ENCODE results near the gene F12. TPM values are rescaled to one million over a fixed set of nuclear protein-coding genes. Genes with fewer than 3 reads are reported as not detected.

The F12 gene
- total RNA-seq, 1 donor from 2014 or later, result not detected

GRCh38 chr5:177371120-177372033 lies 38.0 kb downstream of the F12 start:
- Histone ChIP-seq H3K79me2 (ENCODE audit: low read depth) (no peaks in the 10 kb centered on the region), H3K36me3 (no peaks in the 10 kb centered on the region), H3K27ac (no peak overlapping the region), H3K4me2 (peak overlapping the region; percentile 92), H3K9me3 (ENCODE audit: low read depth) (no peaks in the 10 kb centered on the region), H4K20me1 (ENCODE audit: low read depth) (no peaks in the 10 kb centered on the region), H2AFZ (replicated peaks) (no peak overlapping the region), H3K4me3 (peak overlapping the region; percentile 70), H3K27me3 (peaks cover 17% of the 10 kb centered on the region), H3K4me1 (peaks cover 10% of the 10 kb centered on the region), H3F3A (ENCODE audit: low read depth) (peaks cover 48% of the 10 kb centered on the region), H3K9ac (no peak overlapping the region)
- H3K27ac Mint-ChIP-seq, result peak overlapping the region; percentile 60
- peaks cover 2% of the 10 kb centered on the region for H3K36me3 Mint-ChIP-seq
- no peaks in the 10 kb centered on the region for H3K9me3 Mint-ChIP-seq
- H3K4me3 Mint-ChIP-seq, result peak overlapping the region; percentile 84
- DNase-seq (ENCODE audit: low spot score), result no peak
- peaks cover 25% of the 10 kb centered on the region for H3K4me1 Mint-ChIP-seq
- peaks cover 15% of the 10 kb centered on the region for H3K27me3 Mint-ChIP-seq (ENCODE audit: insufficient read depth, low read depth)
- TF ChIP-seq CTCF (IDR thresholded peaks at IDR 0.05) (no peak), EZH2 (IDR thresholded peaks at IDR 0.05) (no peak), EZH2phosphoT487 (IDR thresholded peaks at IDR 0.05) (no peak)

DNA sequence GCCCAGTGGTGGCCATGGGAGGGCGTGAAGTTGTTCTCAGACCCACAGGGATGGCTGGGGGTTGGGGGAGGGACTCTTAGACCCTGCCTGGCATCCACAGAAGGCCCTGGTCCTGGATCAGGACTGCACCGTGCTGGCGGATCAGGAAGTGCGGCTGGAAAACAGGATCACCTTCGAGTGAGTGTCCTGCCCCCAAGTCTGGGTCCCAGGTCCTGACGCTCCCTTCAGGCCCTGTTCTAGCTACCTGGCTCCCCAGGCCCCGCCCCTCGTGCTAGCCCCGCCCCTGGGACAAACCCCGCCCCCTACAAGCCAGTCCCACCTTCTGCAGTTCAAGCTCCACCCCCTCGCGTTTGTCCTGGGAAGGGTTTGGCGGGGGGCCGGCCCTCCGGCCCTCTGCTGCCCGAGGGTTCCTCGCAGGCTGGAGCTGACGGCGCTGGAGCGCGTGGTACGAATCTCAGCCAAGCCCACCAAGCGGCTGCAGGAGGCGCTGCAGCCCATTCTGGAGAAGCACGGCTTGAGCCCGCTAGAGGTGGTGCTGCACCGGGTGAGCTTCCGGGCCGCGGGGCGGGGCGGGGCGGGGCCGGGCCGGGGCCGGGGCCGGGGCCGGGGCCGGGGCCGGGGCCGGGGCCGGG lies 38.8 kb downstream of the F12 start:
- peaks cover 14% of the 10 kb centered on the region for H3K27me3 Mint-ChIP-seq (ENCODE audit: insufficient read depth, low read depth)
- H4K20me1 ChIP-seq (ENCODE audit: low read depth), result no peaks in the 10 kb centered on the region
- no peak overlapping the region for H3K27ac Mint-ChIP-seq
- H3K27ac ChIP-seq, result no peak overlapping the region
- H3K36me3 Mint-ChIP-seq, result peaks cover 2% of the 10 kb centered on the region
- no peaks in the 10 kb centered on the region for H3K79me2 ChIP-seq (ENCODE audit: low read depth)
- H3K9me3 ChIP-seq (ENCODE audit: low read depth), result no peaks in the 10 kb centered on the region
- H3F3A ChIP-seq (ENCODE audit: low read depth), result peaks cover 55% of the 10 kb centered on the region
- no peak overlapping the region for H2AFZ ChIP-seq (replicated peaks)
- H3K4me3 Mint-ChIP-seq, result peak overlapping the region; percentile 72
- no peak overlapping the region for H3K9ac ChIP-seq
- H3K36me3 ChIP-seq, result no peaks in the 10 kb centered on the region
- peak overlapping the region; percentile 92 for H3K4me2 ChIP-seq
- peak; percentile 99 for DNase-seq (ENCODE audit: low spot score)
- peaks cover 17% of the 10 kb centered on the region for H3K27me3 ChIP-seq
- H3K4me1 Mint-ChIP-seq, result peaks cover 31% of the 10 kb centered on the region
- peak overlapping the region; percentile 70 for H3K4me3 ChIP-seq
- no peaks in the 10 kb centered on the region for H3K9me3 Mint-ChIP-seq
- peaks cover 17% of the 10 kb centered on the region for H3K4me1 ChIP-seq
- no peak for TF ChIP-seq EZH2phosphoT487 (IDR thresholded peaks at IDR 0.05)
- peak; percentile 64 for TF ChIP-seq CTCF (IDR thresholded peaks at IDR 0.05)

GRCh38 chr5:177369645-177370440 lies 39.5 kb downstream of the F12 start:
- H2AFZ ChIP-seq (replicated peaks), result no peak overlapping the region
- peaks cover 2% of the 10 kb centered on the region for H3K36me3 Mint-ChIP-seq
- H3K4me3 ChIP-seq, result no peak overlapping the region
- no peaks in the 10 kb centered on the region for H3K9me3 Mint-ChIP-seq
- peaks cover 19% of the 10 kb centered on the region for H3K4me1 ChIP-seq
- no peak overlapping the region for H3K27ac ChIP-seq
- peak overlapping the region; percentile 72 for H3K4me3 Mint-ChIP-seq
- peak overlapping the region; percentile 84 for H3K27ac Mint-ChIP-seq
- H3K4me1 Mint-ChIP-seq, result peaks cover 34% of the 10 kb centered on the region
- no peak for DNase-seq (ENCODE audit: low spot score)
- peaks cover 19% of the 10 kb centered on the region for H3K27me3 ChIP-seq
- H3K4me2 ChIP-seq, result no peak overlapping the region
- H3K79me2 ChIP-seq (ENCODE audit: low read depth), result no peaks in the 10 kb centered on the region
- H4K20me1 ChIP-seq (ENCODE audit: low read depth), result no peaks in the 10 kb centered on the region
- no peaks in the 10 kb centered on the region for H3K36me3 ChIP-seq
- no peak for TF ChIP-seq EZH2 (IDR thresholded peaks at IDR 0.05)
- no peaks in the 10 kb centered on the region for H3K9me3 ChIP-seq (ENCODE audit: low read depth)
- H3K27me3 Mint-ChIP-seq (ENCODE audit: insufficient read depth, low read depth), result peaks cover 15% of the 10 kb centered on the region
- no peak overlapping the region for H3K9ac ChIP-seq
- peaks cover 58% of the 10 kb centered on the region for H3F3A ChIP-seq (ENCODE audit: low read depth)

All from neural progenitor cell (in vitro differentiated cells).